GM21515 (cell line): ENCODE measurements around the gene MOSPD3.

Experiments
- ATAC-seq: cut with Tn5 transposase; IDR thresholded peaks from one replicate; pipeline ENCODE4 v1.9.1; 2021; ENCODE audit not compliant: unreplicated experiment

Gene MOSPD3

GRCh38 chr7:100575206-100575631 is 37.1 kb upstream of the MOSPD3 start:
- no peak for ATAC-seq

- ATAC-seq, result no peak
These were observed 36.5 kb upstream of the MOSPD3 start for GRCh38 chr7:100575746-100576383.

GRCh38 chr7:100576384-100576993 is 35.9 kb upstream of the MOSPD3 start:
- ATAC-seq, result no peak

- ATAC-seq, result no peak
These were observed 35.2 kb upstream of the MOSPD3 start for GRCh38 chr7:100577103-100577502.

- ATAC-seq, result no peak
These were observed 34.8 kb upstream of the MOSPD3 start for GRCh38 chr7:100577507-100577906.

- no peak for ATAC-seq
These were observed 33.8 kb upstream of the MOSPD3 start for GRCh38 chr7:100578246-100579183.

GRCh38 chr7:100580466-100581283 is 31.7 kb upstream of the MOSPD3 start:
- ATAC-seq, result no peak

GRCh38 chr7:100582041-100582579 is 30.2 kb upstream of the MOSPD3 start:
- ATAC-seq, result no peak

GRCh38 chr7:100582650-100583049 is 29.7 kb upstream of the MOSPD3 start:
- ATAC-seq, result no peak

- no peak for ATAC-seq
These were observed 28.9 kb upstream of the MOSPD3 start for GRCh38 chr7:100583132-100584053.

GRCh38 chr7:100584054-100584682 is 28.2 kb upstream of the MOSPD3 start:
- no peak for ATAC-seq

GRCh38 chr7:100584683-100585510 is 27.4 kb upstream of the MOSPD3 start:
- ATAC-seq, result no peak

GRCh38 chr7:100585511-100586265 is 26.7 kb upstream of the MOSPD3 start, which contains the start of gene LRCH4:
Gene LRCH4, minus strand, starts transcription at chr7:100586129. Its CDS starts 29 bp downstream, at chr7:100586100.
- ATAC-seq, result peak; percentile 21

- peak; percentile 80 for ATAC-seq
These were observed 25.9 kb upstream of the MOSPD3 start, which contains the start of gene FBXO24 for GRCh38 chr7:100586266-100587025. Gene FBXO24, plus strand, starts transcription at chr7:100586328. Its CDS starts 298 bp downstream, at chr7:100586626.

- ATAC-seq, result no peak
These were observed 23.9 kb upstream of the MOSPD3 start for GRCh38 chr7:100588438-100588837.

GRCh38 chr7:100589341-100589947 is 22.9 kb upstream of the MOSPD3 start:
- no peak for ATAC-seq
